ENCODE data around the gene NDOR1. TPM values are rescaled to one million over a fixed set of nuclear protein-coding genes. Genes with fewer than 3 reads are reported as not detected.

Gene NDOR1
- total RNA-seq, 2 experiments from 2014 or later: 37.6 to 38.8 TPM

DNA sequence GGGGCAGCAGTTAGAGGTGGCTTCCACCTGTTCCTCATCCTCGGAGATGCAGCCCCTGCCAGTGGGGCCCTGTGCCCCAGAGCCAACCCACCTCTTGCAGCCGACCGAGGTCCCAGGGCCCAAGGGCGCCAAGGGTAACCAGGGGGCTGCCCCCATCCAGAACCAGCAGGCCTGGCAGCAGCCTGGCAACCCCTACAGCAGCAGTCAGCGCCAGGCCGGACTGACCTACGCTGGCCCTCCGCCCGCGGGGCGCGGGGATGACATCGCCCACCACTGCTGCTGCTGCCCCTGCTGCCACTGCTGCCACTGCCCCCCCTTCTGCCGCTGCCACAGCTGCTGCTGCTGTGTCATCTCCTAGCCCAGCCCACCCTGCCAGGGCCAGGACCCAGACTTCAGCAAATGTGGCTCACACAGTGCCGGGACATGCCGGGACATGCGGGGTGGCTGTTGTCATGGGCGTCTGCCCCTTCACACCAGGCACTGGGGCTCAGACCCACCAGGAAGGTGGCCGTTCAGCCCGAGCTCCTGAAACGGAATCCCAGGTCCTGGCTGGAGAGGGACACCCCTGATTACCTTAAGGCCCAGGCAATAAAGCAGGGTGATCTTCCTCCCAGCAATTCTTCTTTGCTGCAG lies 20.3 kb downstream of the NDOR1 start:
- Mint-ChIP-seq H3K36me3 (no peaks in the 10 kb centered on the region), H3K4me3 (no peak overlapping the region), H3K27ac (no peak overlapping the region), H3K27me3 (peaks cover 12% of the 10 kb centered on the region), H3K9me3 (no peaks in the 10 kb centered on the region), H3K4me1 (peaks cover 6% of the 10 kb centered on the region)
- no peak for DNase-seq

DNA sequence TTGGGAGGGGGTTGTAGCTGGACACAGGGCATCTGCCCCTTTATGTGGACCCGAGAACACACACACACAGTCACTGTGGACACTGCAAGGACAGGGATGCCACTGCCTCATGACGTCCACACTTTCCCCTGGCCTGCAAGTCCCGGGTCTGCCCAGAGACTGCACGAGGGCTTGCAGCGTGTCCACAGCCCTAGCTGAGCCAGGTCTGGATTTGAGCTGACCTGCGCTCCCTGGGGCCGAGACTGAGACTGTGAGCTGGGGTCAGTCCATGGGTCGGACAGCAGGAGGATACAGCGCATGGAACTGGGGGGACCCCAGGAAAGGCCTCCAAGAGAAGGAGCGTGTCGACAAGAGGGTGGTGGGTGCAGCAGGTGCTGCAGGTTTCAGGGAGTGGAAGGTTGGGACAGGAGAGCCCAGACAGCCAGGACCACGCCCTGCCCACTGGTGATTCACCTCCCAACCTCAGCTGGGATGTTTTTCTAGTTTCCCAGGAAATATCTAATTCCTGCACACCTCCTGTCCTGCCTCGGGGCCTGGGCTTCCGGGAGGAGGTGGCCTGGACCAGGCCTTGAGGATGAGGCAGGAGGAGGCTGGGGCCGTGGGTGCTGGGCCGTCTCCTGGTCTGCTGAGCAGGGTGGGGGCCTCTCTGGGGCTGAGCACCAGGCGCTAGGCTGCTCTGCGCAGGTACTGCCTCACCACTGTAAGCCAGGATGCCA lies 21.0 kb downstream of the NDOR1 start:
- Mint-ChIP-seq H3K27me3 (peaks cover 12% of the 10 kb centered on the region), H3K36me3 (no peaks in the 10 kb centered on the region), H3K9me3 (no peaks in the 10 kb centered on the region), H3K27ac (no peak overlapping the region), H3K4me1 (peaks cover 6% of the 10 kb centered on the region), H3K4me3 (no peak overlapping the region)
- no peak for DNase-seq

DNA sequence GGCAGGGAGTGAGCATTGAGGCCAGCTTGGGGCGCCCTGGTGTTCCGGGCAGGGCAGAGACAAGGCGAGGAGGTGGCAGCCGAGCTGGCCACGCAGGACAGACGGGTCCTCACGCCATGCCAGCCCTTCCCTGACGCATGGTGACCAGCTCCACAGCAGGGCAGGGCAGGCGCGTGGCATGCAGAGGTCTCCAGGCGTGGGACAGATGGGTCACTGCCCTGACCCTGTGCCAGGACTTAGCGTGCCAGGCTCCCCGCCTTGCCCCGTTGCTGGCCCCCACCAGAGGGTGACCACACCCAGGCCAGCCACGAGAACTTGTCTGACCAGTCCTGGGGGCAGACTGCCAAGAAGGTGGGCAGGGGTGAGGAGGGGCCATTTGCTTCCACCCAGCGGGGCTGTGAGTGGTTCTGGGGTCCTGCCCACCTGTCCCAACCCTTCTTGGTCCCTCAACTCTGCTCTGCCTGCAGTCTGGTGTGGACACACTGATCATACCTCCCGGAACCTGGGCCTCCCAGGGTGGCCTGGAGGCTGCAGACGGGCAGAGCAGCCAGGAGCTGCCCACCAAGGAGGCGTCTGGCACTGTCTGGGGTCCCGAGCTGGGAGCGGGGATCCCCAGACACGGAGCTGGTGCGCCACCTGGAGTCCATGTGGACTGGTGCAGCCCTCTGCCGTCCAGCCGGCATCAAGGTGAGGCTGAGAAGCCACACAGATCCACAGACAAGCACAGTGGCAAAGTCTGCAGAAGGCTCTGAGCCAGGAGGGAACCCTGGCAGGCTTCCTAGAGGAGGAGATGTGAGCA lies 21.8 kb downstream of the NDOR1 start, which contains the start of gene RNF224:
TSS of gene RNF224 (plus strand) at position 449 of the 799 bp plus-strand sequence. CDS start 834 bp downstream, outside the sequence.
- peak; percentile 84 for DNase-seq
- H3K27ac Mint-ChIP-seq: peak within 1 kb of the TSS; percentile 64
- H3K9me3 Mint-ChIP-seq: no peaks in the 10 kb centered on the region
- no peak within 1 kb of the TSS for H3K4me3 Mint-ChIP-seq
- H3K4me1 Mint-ChIP-seq: peaks cover 6% of the 10 kb centered on the region
- H3K27me3 Mint-ChIP-seq: peaks cover 12% of the 10 kb centered on the region
- H3K36me3 Mint-ChIP-seq: no peaks in the 10 kb centered on the region

DNA sequence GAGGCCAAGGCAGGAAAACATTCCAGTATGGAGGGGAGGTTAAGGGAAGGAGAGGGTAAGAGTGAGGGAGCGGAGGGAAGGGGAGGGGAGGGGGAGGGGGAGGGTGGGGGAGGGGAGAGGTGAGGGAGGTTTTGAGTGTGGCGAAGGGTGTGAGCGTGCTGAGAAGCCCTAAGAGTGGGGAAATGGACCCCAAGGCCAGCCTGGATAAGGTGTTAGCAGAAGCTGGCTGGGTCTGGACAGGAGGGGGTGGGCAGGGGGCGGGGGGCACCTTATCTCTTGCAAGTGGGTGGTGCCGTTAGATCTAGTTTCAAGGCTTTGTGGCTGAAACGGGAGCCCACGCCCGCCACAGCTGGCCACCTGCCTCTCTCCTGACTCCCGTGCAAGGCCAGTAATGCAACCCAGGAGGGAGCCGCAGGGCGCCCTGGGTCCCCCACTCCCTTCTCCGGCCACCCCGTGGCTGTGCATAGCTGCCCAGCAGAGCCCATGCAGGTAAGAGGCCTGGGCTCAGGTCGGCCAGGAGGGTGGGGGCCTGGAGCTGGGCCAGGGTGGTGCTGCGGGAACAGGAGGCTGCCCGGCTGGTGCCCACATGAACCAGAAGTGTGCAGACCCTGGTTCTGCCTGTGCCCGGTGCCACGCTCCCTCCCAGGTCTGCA lies 22.5 kb downstream of the NDOR1 start:
- Mint-ChIP-seq H3K4me3 (no peak overlapping the region), H3K27me3 (peaks cover 12% of the 10 kb centered on the region), H3K27ac (peak overlapping the region; percentile 64), H3K4me1 (peaks cover 4% of the 10 kb centered on the region), H3K36me3 (no peaks in the 10 kb centered on the region), H3K9me3 (no peaks in the 10 kb centered on the region)
- no peak for DNase-seq

DNA sequence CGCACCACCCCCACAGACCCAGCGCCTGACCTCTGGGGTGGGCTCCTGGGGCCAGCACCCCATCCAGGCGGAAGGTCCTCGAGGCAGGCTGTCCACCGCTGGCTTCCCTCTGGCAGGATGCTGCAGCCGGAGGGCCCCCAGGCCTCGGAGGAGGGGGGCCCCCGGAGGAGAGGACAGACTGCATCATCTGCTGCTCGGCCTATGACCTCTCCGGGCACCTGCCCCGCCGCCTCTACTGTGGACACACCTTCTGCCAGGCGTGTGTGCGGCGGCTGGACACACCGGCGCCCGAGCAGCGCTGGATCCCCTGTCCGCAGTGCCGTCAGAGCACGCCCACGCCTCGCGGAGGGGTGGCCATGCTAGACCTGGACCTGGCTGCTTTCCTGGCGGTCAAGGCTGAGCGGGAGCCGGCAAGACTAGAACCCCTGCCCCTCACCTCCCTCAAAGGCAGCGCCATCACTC lies 23.0 kb downstream of the NDOR1 start:
- Mint-ChIP-seq H3K9me3 (no peaks in the 10 kb centered on the region), H3K4me1 (peaks cover 4% of the 10 kb centered on the region), H3K36me3 (no peaks in the 10 kb centered on the region), H3K27me3 (peaks cover 12% of the 10 kb centered on the region), H3K27ac (no peak overlapping the region), H3K4me3 (no peak overlapping the region)
- DNase-seq: no peak

DNA sequence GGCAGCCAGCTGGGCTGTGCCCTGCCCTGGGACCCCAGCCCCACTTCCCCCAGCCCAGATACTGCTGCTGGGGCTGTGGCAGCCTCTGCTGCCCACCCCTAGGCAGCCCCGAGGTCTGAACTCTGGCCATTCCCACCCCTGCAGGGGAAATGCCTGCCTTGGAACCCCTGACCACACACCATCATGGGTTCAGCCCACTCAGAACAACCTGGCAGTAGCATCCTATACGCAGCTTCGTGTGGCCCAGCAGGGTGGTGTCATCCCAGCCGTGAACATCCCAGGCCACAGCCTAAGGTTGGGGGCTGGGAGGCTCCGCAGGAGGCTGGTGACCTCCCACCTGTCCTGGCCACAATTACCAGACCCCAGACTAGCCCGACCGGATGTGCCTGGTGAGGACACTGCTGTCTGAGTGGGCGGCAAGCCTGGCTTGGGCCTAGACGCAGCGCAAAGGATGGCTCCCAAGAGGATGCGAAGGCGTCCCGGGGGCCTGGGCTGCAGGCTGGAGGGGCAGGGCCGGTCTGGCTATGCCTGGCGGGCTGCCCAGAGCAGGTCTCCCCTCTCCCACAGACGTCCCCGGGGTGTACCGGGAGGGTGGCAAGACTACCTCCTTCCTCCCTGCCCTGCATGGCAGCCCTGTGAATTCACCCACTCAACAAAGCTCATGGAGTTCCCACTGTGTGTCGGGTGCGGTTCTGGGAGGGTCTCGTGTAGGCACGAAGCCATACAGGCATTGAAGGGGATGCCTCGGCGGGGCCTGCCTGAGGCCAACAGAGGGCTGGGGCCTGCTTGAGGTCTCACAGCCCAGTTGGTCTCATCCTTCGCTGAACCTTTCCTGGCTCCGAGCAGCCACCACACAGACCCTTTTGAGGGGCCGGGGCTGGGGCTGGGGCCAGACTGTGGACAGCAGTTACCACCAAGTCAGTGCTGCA lies 23.7 kb downstream of the NDOR1 start:
- Mint-ChIP-seq H3K27ac (no peak overlapping the region), H3K9me3 (no peaks in the 10 kb centered on the region), H3K4me3 (no peak overlapping the region), H3K4me1 (peaks cover 4% of the 10 kb centered on the region), H3K36me3 (no peaks in the 10 kb centered on the region), H3K27me3 (peaks cover 12% of the 10 kb centered on the region)
- no peak for DNase-seq

DNA sequence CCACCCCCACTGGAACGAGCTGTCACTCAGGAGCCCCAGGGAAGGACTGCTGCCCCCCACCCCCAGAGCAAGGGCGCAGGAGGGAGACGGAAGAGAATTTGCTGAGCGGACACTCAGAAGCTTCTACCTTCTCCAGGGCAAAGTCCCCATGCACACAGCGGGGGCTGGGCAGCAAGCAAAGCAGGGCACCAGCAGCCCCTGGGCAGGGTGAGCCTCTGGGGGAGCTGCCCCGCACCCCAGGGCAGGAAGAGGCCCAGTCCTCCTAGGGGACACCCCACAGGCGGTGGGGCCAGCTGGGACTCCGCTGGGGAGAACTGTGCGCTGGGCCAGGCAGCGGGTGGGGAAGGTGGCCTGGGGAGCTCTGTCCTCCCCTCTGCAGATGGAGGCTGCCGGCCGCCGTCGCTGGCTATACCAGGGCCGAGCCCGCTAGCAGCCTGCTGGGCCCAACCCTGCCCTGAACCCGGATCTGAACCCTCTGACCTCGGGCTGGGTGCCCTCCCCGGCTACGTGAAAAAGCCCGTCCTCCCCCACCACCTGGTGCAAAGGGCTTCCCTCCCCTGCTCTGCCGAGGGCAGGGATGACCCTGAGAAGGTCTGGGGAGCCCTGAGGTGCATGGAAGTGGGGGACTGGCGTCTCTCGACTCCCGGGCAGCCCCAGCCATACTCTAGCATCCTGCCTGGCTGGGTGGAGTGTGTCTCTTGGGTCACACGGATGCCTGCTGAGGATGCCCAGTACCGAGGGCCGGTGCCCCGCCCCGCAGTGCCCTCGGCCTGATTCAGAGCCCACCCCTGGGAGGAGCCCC lies 24.6 kb downstream of the NDOR1 start:
- Mint-ChIP-seq H3K9me3 (no peaks in the 10 kb centered on the region), H3K4me3 (no peak overlapping the region), H3K27me3 (peaks cover 13% of the 10 kb centered on the region), H3K4me1 (peaks cover 4% of the 10 kb centered on the region), H3K27ac (no peak overlapping the region), H3K36me3 (no peaks in the 10 kb centered on the region)
- no peak for DNase-seq

DNA sequence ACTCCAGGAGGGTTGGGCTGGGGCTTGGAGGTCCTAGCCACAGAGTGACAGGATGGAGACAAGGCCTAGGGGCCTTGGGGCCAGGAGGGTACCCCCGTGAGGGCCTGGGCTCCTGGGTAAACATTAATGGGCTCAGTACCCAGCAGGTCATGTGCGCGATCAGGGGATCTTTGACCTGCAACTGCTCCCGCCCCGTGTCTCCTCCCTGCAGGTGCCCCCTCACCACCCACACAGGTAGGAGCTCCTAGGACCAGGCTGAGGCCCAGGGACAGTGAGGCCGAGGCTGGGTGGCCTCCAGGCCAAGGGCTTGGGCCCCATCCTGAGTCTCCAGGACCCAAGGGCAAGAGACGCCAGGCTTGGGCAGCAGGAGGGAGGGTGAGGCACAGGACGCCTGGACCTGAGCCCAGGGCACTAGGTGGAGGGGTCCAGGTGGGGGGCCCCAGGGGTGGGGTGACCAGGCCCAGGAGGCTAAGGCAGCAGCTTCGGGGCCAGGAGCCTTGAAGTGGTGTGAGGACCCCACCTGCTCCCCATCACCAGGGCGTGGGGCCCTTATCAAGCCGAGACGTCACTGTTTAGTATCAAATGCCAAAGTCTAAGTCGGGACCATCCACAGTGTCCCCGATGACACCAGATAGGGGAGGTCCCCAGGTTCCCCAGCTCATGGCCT lies 25.3 kb downstream of the NDOR1 start, which contains the start of gene SLC34A3:
TSS of gene SLC34A3 (plus strand) at position 197 of the 667 bp plus-strand sequence. CDS start 802 bp downstream, outside the sequence.
- H3K36me3 Mint-ChIP-seq: no peaks in the 10 kb centered on the region
- no peak for DNase-seq
- H3K27me3 Mint-ChIP-seq: peaks cover 17% of the 10 kb centered on the region
- H3K4me1 Mint-ChIP-seq: peaks cover 2% of the 10 kb centered on the region
- H3K4me3 Mint-ChIP-seq: no peak within 1 kb of the TSS
- H3K27ac Mint-ChIP-seq: no peak within 1 kb of the TSS
- H3K9me3 Mint-ChIP-seq: no peaks in the 10 kb centered on the region

DNA sequence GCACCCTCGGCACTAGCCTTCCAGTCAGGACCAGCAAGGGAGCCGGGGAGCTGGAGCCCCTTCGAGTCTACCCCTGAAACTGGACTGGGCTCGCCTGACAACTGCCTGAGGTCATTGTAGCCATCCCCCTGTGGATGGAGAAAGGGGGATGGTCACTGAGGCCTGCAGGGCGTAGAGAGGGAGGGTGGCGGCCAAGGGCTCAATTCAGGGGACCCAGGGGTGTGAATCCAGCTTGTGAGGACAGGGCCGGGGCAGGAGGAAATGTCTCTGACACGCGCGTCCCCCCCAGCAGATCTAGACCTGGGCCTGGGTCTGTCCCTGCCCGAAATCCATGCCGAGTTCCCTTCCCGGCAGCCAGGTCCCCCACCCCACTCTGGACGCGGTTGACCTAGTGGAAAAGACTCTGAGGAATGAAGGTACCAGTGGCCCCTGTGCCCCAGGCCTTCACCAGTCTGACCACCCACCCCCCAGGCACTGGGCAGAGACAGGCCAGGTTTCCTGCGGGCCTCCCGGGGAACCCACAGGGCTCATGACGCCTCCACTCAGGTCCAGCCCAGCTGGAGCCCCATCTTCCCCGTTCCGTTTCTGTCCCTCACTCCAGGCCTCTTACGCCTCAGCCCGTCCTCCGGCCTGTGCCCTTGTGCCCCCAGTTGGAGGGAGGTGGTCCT lies 26.0 kb downstream of the NDOR1 start:
- Mint-ChIP-seq H3K4me1 (peaks cover 2% of the 10 kb centered on the region), H3K27ac (no peak overlapping the region), H3K4me3 (no peak overlapping the region), H3K27me3 (peaks cover 14% of the 10 kb centered on the region), H3K36me3 (no peaks in the 10 kb centered on the region), H3K9me3 (no peaks in the 10 kb centered on the region)
- DNase-seq: no peak

DNA sequence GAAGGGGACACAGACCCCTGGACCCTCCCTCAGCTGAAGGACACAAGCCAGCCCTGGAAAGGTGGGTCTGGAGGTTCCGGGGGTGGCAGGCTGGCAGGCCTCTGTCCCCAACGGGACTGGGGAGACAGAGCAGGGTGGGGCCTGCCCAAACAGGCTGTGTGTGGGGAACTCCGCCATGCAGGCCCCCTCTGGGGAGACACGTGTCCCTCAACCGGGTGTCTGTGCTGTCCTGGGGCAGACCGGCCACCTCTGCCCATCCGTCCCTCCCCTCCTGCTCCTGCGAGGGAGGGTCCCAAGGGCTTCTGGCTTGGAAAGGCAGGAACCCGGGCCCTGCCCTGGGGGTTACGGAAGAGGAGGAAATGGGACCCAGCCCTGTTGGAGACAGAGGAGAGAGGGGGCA lies 26.6 kb downstream of the NDOR1 start:
- Mint-ChIP-seq H3K4me1 (peaks cover 2% of the 10 kb centered on the region), H3K9me3 (no peaks in the 10 kb centered on the region), H3K27ac (no peak overlapping the region), H3K36me3 (no peaks in the 10 kb centered on the region), H3K4me3 (no peak overlapping the region), H3K27me3 (peaks cover 14% of the 10 kb centered on the region)
- no peak for DNase-seq

DNA sequence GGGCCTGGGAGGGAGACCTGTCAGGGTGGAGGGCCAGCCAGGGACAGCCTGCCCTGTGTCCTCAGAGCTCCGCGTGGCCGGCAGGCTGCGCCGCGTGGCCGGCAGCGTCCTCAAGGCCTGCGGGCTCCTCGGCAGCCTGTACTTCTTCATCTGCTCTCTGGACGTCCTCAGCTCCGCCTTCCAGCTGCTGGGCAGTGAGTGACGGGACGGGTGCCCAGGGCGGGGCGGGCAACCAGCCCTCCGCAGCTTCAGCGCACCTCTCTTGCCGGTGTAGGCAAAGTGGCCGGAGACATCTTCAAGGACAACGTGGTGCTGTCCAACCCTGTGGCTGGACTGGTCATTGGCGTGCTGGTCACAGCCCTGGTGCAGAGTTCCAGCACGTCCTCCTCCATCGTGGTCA lies 27.0 kb downstream of the NDOR1 start:
- Mint-ChIP-seq H3K36me3 (no peaks in the 10 kb centered on the region), H3K4me3 (no peak overlapping the region), H3K4me1 (peaks cover 2% of the 10 kb centered on the region), H3K27ac (no peak overlapping the region), H3K9me3 (no peaks in the 10 kb centered on the region), H3K27me3 (peaks cover 12% of the 10 kb centered on the region)
- DNase-seq: no peak

DNA sequence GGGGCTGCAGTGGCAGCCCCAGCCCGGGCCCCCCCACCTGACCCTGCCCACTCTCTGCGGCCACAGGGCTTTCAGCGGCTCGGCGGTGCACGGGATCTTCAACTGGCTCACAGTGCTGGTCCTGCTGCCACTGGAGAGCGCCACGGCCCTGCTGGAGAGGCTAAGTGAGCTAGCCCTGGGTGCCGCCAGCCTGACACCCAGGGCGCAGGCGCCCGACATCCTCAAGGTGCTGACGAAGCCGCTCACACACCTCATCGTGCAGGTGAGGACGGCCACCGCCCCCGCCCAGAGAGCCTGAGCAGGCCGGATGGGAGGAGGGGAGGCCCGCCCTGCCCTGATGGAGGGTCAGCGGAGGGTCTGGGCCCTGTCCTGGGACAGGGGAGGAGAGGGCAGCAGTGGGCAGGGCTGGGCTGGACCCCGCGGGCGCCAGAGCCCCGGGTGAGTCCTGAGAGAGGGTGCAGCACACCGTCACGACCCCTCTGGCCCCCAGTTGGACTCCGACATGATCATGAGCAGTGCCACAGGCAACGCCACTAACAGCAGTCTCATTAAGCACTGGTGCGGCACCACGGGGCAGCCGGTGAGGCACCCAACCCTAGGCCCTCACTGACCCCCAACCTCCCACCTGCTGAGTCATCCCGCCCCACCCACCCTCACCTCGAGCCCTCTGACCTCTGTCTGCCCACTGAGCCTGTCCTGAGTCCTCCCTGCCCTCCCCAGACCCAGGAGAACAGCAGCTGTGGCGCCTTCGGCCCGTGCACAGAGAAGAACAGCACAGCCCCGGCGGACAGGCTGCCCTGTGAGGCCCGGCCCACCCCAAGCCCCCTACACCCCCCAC lies 27.9 kb downstream of the NDOR1 start:
- Mint-ChIP-seq H3K27me3 (peaks cover 9% of the 10 kb centered on the region), H3K4me1 (peaks cover 2% of the 10 kb centered on the region), H3K27ac (no peak overlapping the region)

More for the DNA sequence above, 27.9 kb downstream of the NDOR1 start:
- DNase-seq: no peak
- Mint-ChIP-seq H3K9me3 (no peaks in the 10 kb centered on the region), H3K4me3 (no peak overlapping the region), H3K36me3 (no peaks in the 10 kb centered on the region)
